Fibroblast of the aortic adventitia (primary cell): ENCODE measurements around the gene LHFPL2. TPM values are rescaled to one million over a fixed set of nuclear protein-coding genes. Genes with fewer than 3 reads are reported as not detected.

ENCODE experiments used
- DNase-seq: peaks from one replicate; pipeline ENCODE4 v3.0.0-alpha.2; 2010; ENCODE audit warnings: low read depth
- H3K4me3 ChIP-seq: 2 replicates; pipeline ENCODE4 v1.5.1; 2011; ENCODE audit warnings: low read depth, mild to moderate bottlenecking, control low read depth, low read length, moderate library complexity
- CTCF ChIP-seq: IDR thresholded peaks from 2 replicates; pipeline ENCODE4 v1.5.1; 2011; ENCODE audit warnings: mild to moderate bottlenecking, low read length, control low read depth, inconsistent platforms; ENCODE audit not compliant: insufficient read depth
- total RNA-seq: library from RNA; depleted of rRNA; stranded (reverse); fragments of >200 nt; gene quantifications from 2 replicates; pipeline ENCODE4 v1.2.3, GENCODE V29; 2012; ENCODE audit warnings: low replicate concordance

LHFPL2 gene
- total RNA-seq, 1 donor = 81.2 TPM

GRCh38 chr5:78541086-78541654 lies 107.4 kb downstream of the LHFPL2 start:
- no peak for DNase-seq
- TF ChIP-seq CTCF = no peak
- H3K4me3 ChIP-seq = no peak overlapping the region

GRCh38 chr5:78540335-78541085 lies 108.1 kb downstream of the LHFPL2 start:
- no peak for TF ChIP-seq CTCF
- peak; percentile 64 for DNase-seq
- H3K4me3 ChIP-seq = no peak overlapping the region

GRCh38 chr5:78538240-78538850 lies 110.2 kb downstream of the LHFPL2 start:
- no peak overlapping the region for H3K4me3 ChIP-seq

GRCh38 chr5:78537821-78538220 lies 110.8 kb downstream of the LHFPL2 start:
- DNase-seq = peak; percentile 77

More at GRCh38 chr5:78538240-78538850, 110.2 kb downstream of the LHFPL2 start:
- no peak for DNase-seq
- TF ChIP-seq CTCF = no peak

GRCh38 chr5:78537411-78537810 lies 111.2 kb downstream of the LHFPL2 start:
- no peak overlapping the region for H3K4me3 ChIP-seq
- no peak for TF ChIP-seq CTCF
- no peak for DNase-seq

More at GRCh38 chr5:78537821-78538220, 110.8 kb downstream of the LHFPL2 start:
- peak; percentile 62 for TF ChIP-seq CTCF
- no peak overlapping the region for H3K4me3 ChIP-seq

GRCh38 chr5:78536661-78537196 lies 111.8 kb downstream of the LHFPL2 start:
- TF ChIP-seq CTCF = no peak
- no peak overlapping the region for H3K4me3 ChIP-seq
- no peak for DNase-seq
